ENCODE results near the gene FLYWCH1.
"Not testable (repeated sequence)": the region's sequence is repeated elsewhere in the genome, so short reads cannot be mapped to it uniquely, and the experiment has no call there.

DNA sequence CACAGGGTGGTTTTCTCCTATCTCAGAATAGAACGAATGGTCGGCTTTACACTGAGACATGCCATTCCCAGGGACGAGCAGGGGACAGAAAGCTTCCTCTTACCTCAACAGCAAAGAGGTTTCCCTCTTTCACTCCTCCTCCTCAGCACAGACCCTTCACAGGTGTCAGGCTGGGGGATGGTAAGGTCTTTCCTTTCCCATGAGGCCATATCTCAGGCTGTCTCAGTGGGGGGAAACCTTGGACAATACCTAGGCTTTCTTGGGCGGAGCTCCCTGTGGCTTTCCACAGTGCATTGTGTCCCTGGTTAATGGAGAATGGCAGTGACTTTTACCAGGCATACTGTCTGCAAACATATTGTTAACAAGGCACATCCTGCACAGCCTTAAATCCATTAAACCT is 16.4 kb downstream of the FLYWCH1 start:
- TF ChIP-seq, protein P1, sequence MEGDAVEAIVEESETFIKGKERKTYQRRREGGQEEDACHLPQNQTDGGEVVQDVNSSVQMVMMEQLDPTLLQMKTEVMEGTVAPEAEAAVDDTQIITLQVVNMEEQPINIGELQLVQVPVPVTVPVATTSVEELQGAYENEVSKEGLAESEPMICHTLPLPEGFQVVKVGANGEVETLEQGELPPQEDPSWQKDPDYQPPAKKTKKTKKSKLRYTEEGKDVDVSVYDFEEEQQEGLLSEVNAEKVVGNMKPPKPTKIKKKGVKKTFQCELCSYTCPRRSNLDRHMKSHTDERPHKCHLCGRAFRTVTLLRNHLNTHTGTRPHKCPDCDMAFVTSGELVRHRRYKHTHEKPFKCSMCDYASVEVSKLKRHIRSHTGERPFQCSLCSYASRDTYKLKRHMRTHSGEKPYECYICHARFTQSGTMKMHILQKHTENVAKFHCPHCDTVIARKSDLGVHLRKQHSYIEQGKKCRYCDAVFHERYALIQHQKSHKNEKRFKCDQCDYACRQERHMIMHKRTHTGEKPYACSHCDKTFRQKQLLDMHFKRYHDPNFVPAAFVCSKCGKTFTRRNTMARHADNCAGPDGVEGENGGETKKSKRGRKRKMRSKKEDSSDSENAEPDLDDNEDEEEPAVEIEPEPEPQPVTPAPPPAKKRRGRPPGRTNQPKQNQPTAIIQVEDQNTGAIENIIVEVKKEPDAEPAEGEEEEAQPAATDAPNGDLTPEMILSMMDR (IDR thresholded peaks at IDR 0.05): not testable (repeated sequence)
- not testable (repeated sequence) for TF ChIP-seq POLR2A (IDR thresholded peaks at IDR 0.05)

Data from Peyer's patch (tissue), 4 donors.